H1 (cell line): ENCODE data around the gene TLR1. TPM values are rescaled to one million over a fixed set of nuclear protein-coding genes. Genes with fewer than 3 reads are reported as not detected.

Experiments
- CTCF ChIA-PET: fragments of 300-600 bp; sonication (Branson Sonifier 250); formaldehyde crosslinking; loops from one replicate; lab custom pipeline; 2021; ENCODE audit not compliant: partially characterized antibody; lab: Charles Lee
- POLR2A ChIA-PET: fragments of 300-600 bp; sonication (Branson Sonifier 250); formaldehyde crosslinking; loops from one replicate; lab custom pipeline; 2021; ENCODE audit warnings: inconsistent platforms; ENCODE audit not compliant: partially characterized antibody; lab: Charles Lee
- DNase-seq, 2 experiments: peaks; one replicate each; pipeline versions ENCODE4 v3.0.0 to v3.0.0-alpha.2; 2010 to 2022; ENCODE audit warnings: low spot score in 2 of 2, low read depth in 1 of 2, mixed read lengths in 1 of 2
- FAIRE-seq: peaks from 2 replicates; lab custom pipeline; 2011; peaks lifted over from hg19 to GRCh38; lab: Jason Lieb, UNC
- H2AFZ ChIP-seq: 2 replicates; pipeline ENCODE4 v1.8.1; 2012; ENCODE audit warnings: low read length, inconsistent platforms
- H2AK5ac ChIP-seq: 2 replicates; pipeline ENCODE4 v1.6.1; 2013; ENCODE audit warnings: low read depth, low read length
- H2BK120ac ChIP-seq: replicated peaks from 2 replicates; pipeline ENCODE3; 2013; ENCODE audit warnings: low read depth, low read length, inconsistent platforms
- H2BK12ac ChIP-seq: 2 replicates; pipeline ENCODE4 v1.6.1; 2013; ENCODE audit warnings: low read depth, low read length
- H2BK15ac ChIP-seq: 2 replicates; pipeline ENCODE4 v1.6.1; 2013; ENCODE audit warnings: low read length
- H2BK20ac ChIP-seq: 2 replicates; pipeline ENCODE4 v1.6.1; 2013; ENCODE audit warnings: low read length
- H2BK5ac ChIP-seq: 2 replicates; pipeline ENCODE4 v1.6.1; 2013; ENCODE audit warnings: low read depth, low read length
- H3K14ac ChIP-seq: 2 replicates; pipeline ENCODE4 v1.6.1; 2013; ENCODE audit warnings: inconsistent platforms; ENCODE audit not compliant: insufficient read length
- H3K18ac ChIP-seq: 2 replicates; pipeline ENCODE4 v1.6.1; 2013; ENCODE audit warnings: low read length; ENCODE audit errors: extremely low read depth
- H3K23ac ChIP-seq: 2 replicates; pipeline ENCODE4 v1.6.1; 2013; ENCODE audit warnings: inconsistent platforms; ENCODE audit not compliant: insufficient read length
- H3K23me2 ChIP-seq: 2 replicates; pipeline ENCODE4 v1.6.1; 2013; ENCODE audit warnings: low read depth, low read length
- H3K27ac ChIP-seq: 2 replicates; pipeline ENCODE4 v1.6.1; 2011; ENCODE audit warnings: low read depth, low read length, inconsistent platforms
- H3K27me3 ChIP-seq, 4 experiments: replicated peaks in 1 of 4; 1 replicate in 1 of 4; 2 replicates in 3 of 4; pipeline versions ENCODE4 v1.6.1 to v1.8.1; 2011 to 2013; ENCODE audit warnings: low read length in 3 of 4, mild to moderate bottlenecking in 3 of 4, inconsistent platforms in 2 of 4, mixed read lengths in 2 of 4, moderate library complexity in 1 of 4; ENCODE audit not compliant: control insufficient read depth in 3 of 4, insufficient read depth in 3 of 4; ENCODE audit errors: extremely low read depth in 1 of 4
- H3K36me3 ChIP-seq, 4 experiments: 2 replicates each; pipeline versions ENCODE4 v1.6.1 to v1.8.1; 2011 to 2013; ENCODE audit warnings: mild to moderate bottlenecking in 4 of 4, low read length in 3 of 4, moderate library complexity in 2 of 4, control low read depth in 1 of 4, inconsistent platforms in 1 of 4; ENCODE audit not compliant: insufficient read depth in 4 of 4, control insufficient read depth in 2 of 4
- H3K4ac ChIP-seq: replicated peaks from 2 replicates; pipeline ENCODE3; 2013; ENCODE audit warnings: low read length, low read depth, mixed read lengths, inconsistent platforms; ENCODE audit not compliant: insufficient read length
- H3K4me1 ChIP-seq, 4 experiments: replicated peaks in 1 of 4; 1 replicate in 1 of 4; 2 replicates in 3 of 4; pipeline versions ENCODE4 v1.6.1 to v1.8.1; 2011 to 2013; ENCODE audit warnings: low read length in 3 of 4, inconsistent platforms in 2 of 4, mixed read lengths in 1 of 4; ENCODE audit not compliant: insufficient read depth in 4 of 4, control insufficient read depth in 3 of 4
- H3K4me2 ChIP-seq, 2 experiments: 2 replicates each; pipeline versions ENCODE4 v1.6.1 to v1.8.1; 2011 to 2013; ENCODE audit warnings: low read depth in 2 of 2, low read length in 2 of 2, control low read depth in 1 of 2, inconsistent platforms in 1 of 2, mild to moderate bottlenecking in 1 of 2; ENCODE audit not compliant: insufficient read depth in 1 of 2
- H3K4me3 ChIP-seq, 4 experiments: fragments of 200-600, 300-600 bp in 1 of 4; sonication (generic), shearing (Covaris generic), sonication (Bioruptor Twin) in 1 of 4; 2 replicates each; pipeline versions ENCODE4 v1.5.1 to v1.8.1; 2011 to 2016; ENCODE audit warnings: low read length in 4 of 4, low read depth in 3 of 4, control low read depth in 2 of 4, inconsistent platforms in 2 of 4, mild to moderate bottlenecking in 2 of 4, mixed read lengths in 1 of 4, moderate library complexity in 1 of 4; ENCODE audit not compliant: insufficient read depth in 2 of 4; ENCODE audit errors: extremely low read depth in 1 of 4
- H3K56ac ChIP-seq: replicated peaks from 2 replicates; pipeline ENCODE3; 2013; ENCODE audit warnings: low read depth, mild to moderate bottlenecking, mixed read lengths, low read length, inconsistent platforms; ENCODE audit not compliant: insufficient read length
- H3K79me1 ChIP-seq: 2 replicates; pipeline ENCODE4 v1.6.1; 2013; ENCODE audit warnings: low read depth, low read length, control low read depth
- H3K79me2 ChIP-seq, 2 experiments: 2 replicates each; pipeline versions ENCODE4 v1.6.1 to v1.8.1; 2012 to 2013; ENCODE audit warnings: low read length in 2 of 2, mild to moderate bottlenecking in 2 of 2, inconsistent platforms in 1 of 2; ENCODE audit not compliant: insufficient read depth in 2 of 2, control insufficient read depth in 1 of 2
- H3K9ac ChIP-seq, 4 experiments: replicated peaks in 1 of 4; 1 replicate in 1 of 4; 2 replicates in 3 of 4; pipeline versions ENCODE4 v1.6.1 to v1.8.1; 2011 to 2013; ENCODE audit warnings: low read depth in 3 of 4, low read length in 3 of 4, control low read depth in 2 of 4, mild to moderate bottlenecking in 2 of 4, moderate library complexity in 2 of 4, inconsistent platforms in 1 of 4; ENCODE audit errors: extremely low read depth in 1 of 4
- H3K9me3 ChIP-seq, 2 experiments: 2 replicates each; pipeline versions ENCODE4 v1.6.1 to v1.8.1; 2012 to 2013; ENCODE audit warnings: mild to moderate bottlenecking in 2 of 2, moderate library complexity in 2 of 2, control low read depth in 1 of 2, inconsistent platforms in 1 of 2, low read depth in 1 of 2, low read length in 1 of 2, mixed read lengths in 1 of 2; ENCODE audit not compliant: insufficient read depth in 2 of 2
- H4K20me1 ChIP-seq, 2 experiments: replicated peaks in 1 of 2; 2 replicates each; pipeline versions ENCODE3 to v1.8.1; 2011 to 2013; ENCODE audit warnings: inconsistent platforms in 2 of 2, low read length in 2 of 2, mild to moderate bottlenecking in 1 of 2; ENCODE audit not compliant: insufficient read depth in 2 of 2, control insufficient read depth in 1 of 2
- H4K5ac ChIP-seq: 2 replicates; pipeline ENCODE4 v1.6.1; 2013; ENCODE audit warnings: low read length, low read depth, mixed read lengths, inconsistent platforms; ENCODE audit not compliant: insufficient read length
- H4K8ac ChIP-seq: 2 replicates; pipeline ENCODE4 v1.8.0; 2013; ENCODE audit warnings: mild to moderate bottlenecking, moderate library complexity, low read length, inconsistent platforms; ENCODE audit not compliant: insufficient read depth; ENCODE audit errors: extremely low read depth
- H4K91ac ChIP-seq: replicated peaks from 2 replicates; pipeline ENCODE3; 2013; ENCODE audit warnings: low read length, mixed read lengths, inconsistent platforms; ENCODE audit not compliant: insufficient read length
- CTCF ChIP-seq, 3 experiments: IDR thresholded peaks; 1 replicate in 2 of 3; 2 replicates in 1 of 3; pipeline versions ENCODE4 v1.5.1 to v1.6.1; 2011; ENCODE audit warnings: low read length in 3 of 3, mild to moderate bottlenecking in 3 of 3, inconsistent platforms in 2 of 3, low read depth in 1 of 3, moderate library complexity in 1 of 3; ENCODE audit not compliant: insufficient read depth in 1 of 3; ENCODE audit errors: control extremely low read depth in 1 of 3
- GTF2F1 ChIP-seq: IDR thresholded peaks from 2 replicates; pipeline ENCODE4 v1.6.1; 2012; ENCODE audit warnings: low read depth, low read length, improper control_type of control experiment, borderline replicate concordance
- KDM5A ChIP-seq: fragments of 200-600 bp; IDR thresholded peaks from 2 replicates; pipeline ENCODE4 v1.7.1; 2012; ENCODE audit warnings: mild to moderate bottlenecking, low read length, inconsistent platforms, mixed read lengths
- MAX ChIP-seq: IDR thresholded peaks from 2 replicates; pipeline ENCODE4 v1.6.1; 2012; ENCODE audit warnings: inconsistent platforms
- NRF1 ChIP-seq: IDR thresholded peaks from 2 replicates; pipeline ENCODE4 v1.6.1; 2011; ENCODE audit warnings: mild to moderate bottlenecking, low read depth, low read length, improper control_type of control experiment
- RAD21 ChIP-seq, 2 experiments: IDR thresholded peaks in 1 of 2; conservative IDR thresholded peaks in 1 of 2; 2 replicates each; pipeline ENCODE4 v1.6.1; 2011; ENCODE audit warnings: low read depth in 2 of 2, low read length in 2 of 2, improper control_type of control experiment in 1 of 2, inconsistent platforms in 1 of 2, mild to moderate bottlenecking in 1 of 2, moderate library complexity in 1 of 2
- SIN3A ChIP-seq, 2 experiments: IDR thresholded peaks in 1 of 2; conservative IDR thresholded peaks in 1 of 2; 2 replicates each; pipeline ENCODE4 v1.6.1; 2011 to 2012; ENCODE audit warnings: low read length in 2 of 2, improper control_type of control experiment in 1 of 2, low read depth in 1 of 2, mild to moderate bottlenecking in 1 of 2
- SP1 ChIP-seq: IDR thresholded peaks from 2 replicates; pipeline ENCODE4 v1.6.1; 2011; ENCODE audit warnings: low read depth, low read length
- SP2 ChIP-seq: IDR thresholded peaks from 2 replicates; pipeline ENCODE4 v1.6.1; 2012; ENCODE audit warnings: mild to moderate bottlenecking, low read length, inconsistent platforms
- WGBS, 2 experiments: shearing (Covaris generic) in 1 of 2; methylation state at CpG; one replicate each; pipeline versions ENCODE4 v1.1.6 to v1.1.7; 2013 to 2015; ENCODE audit warnings: low lambda C conversion rate in 2 of 2, mixed read lengths in 2 of 2, inconsistent platforms in 1 of 2, low coverage in 1 of 2, missing lambda C conversion rate in 1 of 2; ENCODE audit not compliant: insufficient replicate concordance in 2 of 2, insufficient coverage in 1 of 2, insufficient read length in 1 of 2; ENCODE audit errors: extremely low coverage in 1 of 2, missing lambda C conversion rate in 1 of 2; 5-methylcytosine and 5-hydroxymethylcytosine counted together
- polyA plus RNA-seq, 7 experiments: library from polyadenylated mRNA; depleted of rRNA in 3 of 7; stranded (reverse) in 5 of 7; unstranded in 2 of 7; fragments of >200 nt in 5 of 7; fragments of 200-250 nt in 2 of 7; gene quantifications; 1 replicate in 5 of 7; 2 replicates in 1 of 7; 4 replicates in 1 of 7; pipeline versions ENCODE4 v1.2.1 to v1.2.3, GENCODE V29; 2011 to 2013; ENCODE audit warnings: missing spikeins in 2 of 7, mixed read lengths in 2 of 7
- total RNA-seq: library from RNA; stranded (reverse); fragmentation: NEBNext Ultra II Directional; extraction: Animal tissue kit (Norgen Biotek cat#: 25700); gene quantifications from 2 replicates; pipeline ENCODE4 v1.2.1, GENCODE V29; 2021

The TLR1 gene
- total and polyA plus RNA-seq, 2 of the 8 experiments (the other 6 are each of a cell fraction or from before 2014, with no cell fraction given): not detected

GRCh38 chr4:38757945-38758600 lies 46.5 kb downstream of the TLR1 start:
- H3K9ac ChIP-seq: no peak overlapping the region
- no peak overlapping the region for H2BK15ac ChIP-seq
- no peak overlapping the region for H2BK12ac ChIP-seq
- H3K79me2 ChIP-seq: no peaks in the 10 kb centered on the region
- 92% methylated on average over 6 of the region's 6 CpGs; no CpG with 5 or more reads in 1 of the 2 experiments for WGBS, 2 experiments
- H2AFZ ChIP-seq: peak overlapping the region; percentile 82; the same call in 1 of the 2 replicates
- no peaks in the 10 kb centered on the region for H3K9me3 ChIP-seq
- H3K56ac ChIP-seq: no peak overlapping the region
- H2BK120ac ChIP-seq: no peak overlapping the region
- H3K4me3 ChIP-seq: no peak overlapping the region
- no peak overlapping the region for H4K91ac ChIP-seq
- H3K4me1 ChIP-seq: peaks cover 0 to 5% (median 4%) of the 10 kb centered on the region in 4 experiments; a peak in 5 of 7 replicates
- FAIRE-seq: no peak
- no peak overlapping the region for H2AK5ac ChIP-seq
- TF ChIP-seq SP2 (no peak), MAX (no peak), SIN3A (conservative IDR thresholded peaks at IDR 0.05 in 1 of 2, IDR thresholded peaks at IDR 0.05 in 1 of 2; ENCODE audit: low read depth in 1 of 2, low read length in 2 of 2) (no peak), NRF1 (no peak), SP1 (no peak), CTCF (IDR thresholded peaks at IDR 0.05; ENCODE audit: control extremely low read depth in 1 of 3, insufficient read depth in 1 of 3, low read depth in 1 of 3, low read length in 3 of 3) (peak; percentile 22 to 70 (median 50)), KDM5A (no peak), GTF2F1 (no peak), RAD21 (IDR thresholded peaks at IDR 0.05 in 1 of 2, conservative IDR thresholded peaks at IDR 0.05 in 1 of 2; ENCODE audit: low read depth in 2 of 2, low read length in 2 of 2) (peak; percentile 22 to 33; a peak in 3 of 4 replicates)
- TF ChIP-seq, all 59 proteins: peak for 2
- peaks cover 14% of the 10 kb centered on the region for H3K23me2 ChIP-seq
- no peaks in the 10 kb centered on the region for H3K36me3 ChIP-seq
- no peak overlapping the region for H3K18ac ChIP-seq
- H3K27ac ChIP-seq: no peak overlapping the region
- H3K23ac ChIP-seq: no peak overlapping the region
- H3K14ac ChIP-seq: no peak overlapping the region
- H2BK5ac ChIP-seq: no peak overlapping the region
- H3K4me2 ChIP-seq: no peak overlapping the region
- peak in 1 of 2 experiments; percentile 21 for DNase-seq
- POLR2A ChIA-PET: interaction anchor here (1.2 kb wide), 1 partner anchor 932 kb away, joined by 3 read pairs; the partner anchor contains the start of gene PGM2
- H4K20me1 ChIP-seq: peaks cover 0 to 9% of the 10 kb centered on the region in 2 experiments
- H4K8ac ChIP-seq: no peak overlapping the region
- H3K27me3 ChIP-seq: no peaks in the 10 kb centered on the region
- H3K79me1 ChIP-seq: no peaks in the 10 kb centered on the region
- CTCF ChIA-PET: interaction anchor here (0.6 to 7.4 kb wide), 35 partner anchors 12 to 812 kb away, joined by 3 to 136 read pairs (median 4); partner anchors contain the start of genes TLR10 and TLR6
- H2BK20ac ChIP-seq: no peak overlapping the region
- no peak overlapping the region for H4K5ac ChIP-seq
- H3K4ac ChIP-seq: no peak overlapping the region
